KOPT-K1 (cell line): ENCODE data around the gene UNC79.
"Not testable (repeated sequence)": the region's sequence is repeated elsewhere in the genome, so short reads cannot be mapped to it uniquely, and the experiment has no call there.

Source experiments
- H3K27ac ChIP-seq: fragments of 200-600 bp; sonication (generic); 2 replicates; pipeline ENCODE4 v1.5.1; 2016; ENCODE audit warnings: antibody characterized with exemption, mild to moderate bottlenecking, low read depth, low read length; ENCODE audit not compliant: poor library complexity, severe bottlenecking
- H3K36me3 ChIP-seq: fragments of 200-600 bp; sonication (generic); 2 replicates; pipeline ENCODE4 v1.5.1; 2017; ENCODE audit warnings: antibody characterized with exemption, mild to moderate bottlenecking, low read length, moderate library complexity; ENCODE audit not compliant: insufficient read depth
- H3K9me3 ChIP-seq: fragments of 200-600 bp; sonication (generic); 2 replicates; pipeline ENCODE4 v1.5.1; 2017; ENCODE audit warnings: antibody characterized with exemption, low read length, mild to moderate bottlenecking; ENCODE audit not compliant: insufficient read depth, poor library complexity, severe bottlenecking

The UNC79 gene

GRCh38 chr14:93430315-93431035, at the start of gene UNC79:
UNC79 (plus strand) TSS chr14:93430939; CDS start chr14:93431030, 91 bp downstream.
- no peak within 1 kb of the TSS for H3K27ac ChIP-seq
- peaks cover 14% of the 10 kb centered on the region for H3K9me3 ChIP-seq
- H3K36me3 ChIP-seq: no peaks in the 10 kb centered on the region

DNA sequence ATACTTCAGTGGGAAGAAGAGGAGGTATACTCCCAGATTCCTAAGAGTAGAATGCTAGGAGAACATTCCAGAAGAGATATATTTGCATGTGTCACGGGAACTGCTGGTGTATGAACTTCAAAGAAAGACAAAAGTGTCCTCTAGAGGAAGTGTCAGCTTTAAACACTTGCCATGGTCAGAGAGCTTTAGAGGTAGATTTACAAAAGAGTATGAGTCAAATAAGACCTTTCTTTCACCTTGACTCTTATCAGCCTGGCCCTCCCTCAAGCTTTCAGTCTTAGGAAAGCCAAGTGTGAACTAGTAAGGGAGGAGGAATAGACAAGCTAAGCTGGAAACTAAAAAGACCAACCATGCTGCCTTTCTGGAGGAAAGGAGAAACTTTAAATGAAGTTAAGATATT, 49.1 kb upstream of the UNC79 start:
- Histone ChIP-seq H3K27ac (no peak overlapping the region), H3K9me3 (no peaks in the 10 kb centered on the region)

DNA sequence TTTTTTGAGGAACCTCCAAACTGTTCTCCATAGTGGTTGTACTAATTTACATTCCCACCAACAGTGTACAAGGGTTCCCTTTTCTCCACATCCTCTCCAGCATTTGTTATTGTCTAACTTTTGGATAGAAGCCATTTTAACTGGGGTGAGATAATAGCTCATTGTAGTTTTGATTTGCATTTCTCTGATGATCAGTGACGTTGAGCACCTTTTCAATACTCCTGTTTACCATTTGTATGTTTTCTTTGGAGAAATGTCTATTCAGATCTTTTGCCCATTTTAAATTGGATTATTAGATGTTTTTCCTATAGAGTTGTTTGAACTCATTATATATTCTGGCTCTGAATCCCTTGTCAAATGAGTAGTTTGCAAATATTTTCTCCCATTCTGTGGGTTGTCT, 46.5 kb upstream of the UNC79 start:
- not testable (repeated sequence) for H3K27ac ChIP-seq, H3K9me3 ChIP-seq, H3K36me3 ChIP-seq

More for the DNA sequence above, 49.1 kb upstream of the UNC79 start:
- no peaks in the 10 kb centered on the region for H3K36me3 ChIP-seq

- Histone ChIP-seq H3K36me3 (no peaks in the 10 kb centered on the region), H3K27ac (no peak overlapping the region), H3K9me3 (peaks cover 14% of the 10 kb centered on the region)
These were observed 35.5 kb upstream of the UNC79 start for GRCh38 chr14:93395231-93395630.

GRCh38 chr14:93396456-93396855, 34.3 kb upstream of the UNC79 start:
- Histone ChIP-seq H3K9me3 (peaks cover 14% of the 10 kb centered on the region), H3K36me3 (no peaks in the 10 kb centered on the region), H3K27ac (no peak overlapping the region)

DNA sequence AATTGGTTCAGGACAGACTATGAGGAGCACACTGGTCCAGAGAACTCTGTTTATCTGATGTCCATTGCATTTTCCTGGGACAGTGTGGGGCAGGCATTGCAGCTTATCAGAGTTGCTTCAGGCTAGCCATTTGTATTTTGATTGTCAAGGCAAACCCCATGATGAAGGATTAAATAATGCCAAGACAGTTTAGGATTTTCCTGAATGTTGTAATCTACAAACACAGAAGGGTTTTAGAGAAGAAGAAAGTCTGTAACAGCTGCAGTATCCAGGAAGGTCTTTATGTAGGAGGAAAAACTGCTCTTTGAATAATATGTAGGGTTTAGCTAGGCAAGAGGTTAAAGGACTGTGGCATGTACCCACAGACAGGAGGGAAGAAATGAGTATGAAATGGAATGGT, 32.2 kb upstream of the UNC79 start:
- Histone ChIP-seq H3K27ac (no peak overlapping the region), H3K36me3 (no peaks in the 10 kb centered on the region), H3K9me3 (peaks cover 14% of the 10 kb centered on the region)

DNA sequence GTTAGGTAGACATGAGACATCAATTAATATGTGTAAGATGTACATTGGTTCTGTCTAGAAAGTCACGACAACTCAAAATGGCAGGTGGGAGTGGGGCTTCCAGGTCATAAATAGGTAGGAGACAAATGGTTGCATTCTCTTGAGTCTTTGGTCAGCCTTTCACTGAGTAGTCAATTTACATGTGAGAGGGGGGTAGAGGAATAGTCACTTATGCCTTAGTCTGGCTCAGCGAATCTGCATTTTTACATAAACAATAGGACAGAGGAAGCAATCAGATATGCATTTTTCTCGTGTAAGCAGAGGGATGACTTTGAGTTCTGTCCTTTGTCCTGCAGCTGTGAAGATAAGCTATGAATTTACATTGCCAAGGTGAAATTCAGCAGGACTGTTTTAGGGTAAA, 27.8 kb upstream of the UNC79 start:
- Histone ChIP-seq H3K27ac (no peak overlapping the region), H3K9me3 (no peaks in the 10 kb centered on the region), H3K36me3 (no peaks in the 10 kb centered on the region)

- Histone ChIP-seq H3K36me3 (no peaks in the 10 kb centered on the region), H3K27ac (no peak overlapping the region), H3K9me3 (no peaks in the 10 kb centered on the region)
These were observed 20.7 kb upstream of the UNC79 start for GRCh38 chr14:93410021-93410420.

DNA sequence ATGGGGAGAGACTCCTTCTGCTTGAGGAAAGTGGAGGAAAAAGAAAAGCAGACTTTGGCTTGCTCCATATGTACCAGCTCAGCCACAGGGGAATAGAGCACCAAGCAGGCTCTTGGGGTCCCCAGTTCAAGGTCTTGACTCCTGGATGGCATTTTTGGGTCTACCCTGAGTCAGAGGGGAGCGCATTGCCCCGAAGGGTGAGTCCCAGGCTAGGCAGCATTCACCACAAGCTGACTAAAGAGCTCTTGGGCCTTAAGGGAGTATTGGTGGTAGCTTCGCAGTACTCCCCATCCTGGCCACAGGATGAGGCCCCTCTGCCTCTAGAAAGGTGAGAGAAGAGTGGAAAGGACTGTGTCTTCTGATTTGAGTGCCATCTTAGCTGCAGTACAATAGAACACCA, 19.8 kb upstream of the UNC79 start:
- no peak overlapping the region for H3K27ac ChIP-seq
- no peaks in the 10 kb centered on the region for H3K9me3 ChIP-seq
- no peaks in the 10 kb centered on the region for H3K36me3 ChIP-seq

DNA sequence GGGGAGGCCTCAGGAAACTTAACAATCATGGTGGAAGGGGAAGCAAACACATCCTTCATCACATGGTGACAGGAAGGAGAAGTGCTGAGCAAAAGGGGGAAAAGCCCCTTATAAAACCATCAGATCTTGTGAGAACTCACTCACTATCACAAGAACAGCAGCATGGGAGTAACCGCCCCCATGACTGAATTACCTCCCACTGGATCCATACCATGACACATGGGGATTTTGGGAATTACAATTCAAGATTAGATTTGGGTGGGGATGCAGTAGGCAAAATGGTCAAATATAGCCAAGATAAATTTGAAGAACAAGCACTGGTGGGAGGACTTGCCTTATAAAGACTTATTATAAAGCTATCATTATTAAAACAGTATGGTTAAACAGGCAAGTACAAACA, 5.6 kb upstream of the UNC79 start:
- not testable (repeated sequence) for H3K36me3 ChIP-seq, H3K9me3 ChIP-seq, H3K27ac ChIP-seq

- H3K9me3 ChIP-seq: peaks cover 14% of the 10 kb centered on the region
- no peaks in the 10 kb centered on the region for H3K36me3 ChIP-seq
- H3K27ac ChIP-seq: no peak overlapping the region
These were observed 4.0 kb upstream of the UNC79 start for GRCh38 chr14:93426750-93427149.

- no peaks in the 10 kb centered on the region for H3K36me3 ChIP-seq
- H3K9me3 ChIP-seq: peaks cover 14% of the 10 kb centered on the region
- H3K27ac ChIP-seq: no peak overlapping the region
These were observed 414 bp downstream of the UNC79 start for GRCh38 chr14:93431036-93431670.

- H3K27ac ChIP-seq: no peak overlapping the region
- H3K36me3 ChIP-seq: no peaks in the 10 kb centered on the region
- H3K9me3 ChIP-seq: no peaks in the 10 kb centered on the region
These were observed 23.5 kb downstream of the UNC79 start for GRCh38 chr14:93454224-93454623.

- H3K9me3 ChIP-seq: no peaks in the 10 kb centered on the region
- H3K27ac ChIP-seq: no peak overlapping the region
- no peaks in the 10 kb centered on the region for H3K36me3 ChIP-seq
These were observed 25.6 kb downstream of the UNC79 start for GRCh38 chr14:93456356-93456755.

DNA sequence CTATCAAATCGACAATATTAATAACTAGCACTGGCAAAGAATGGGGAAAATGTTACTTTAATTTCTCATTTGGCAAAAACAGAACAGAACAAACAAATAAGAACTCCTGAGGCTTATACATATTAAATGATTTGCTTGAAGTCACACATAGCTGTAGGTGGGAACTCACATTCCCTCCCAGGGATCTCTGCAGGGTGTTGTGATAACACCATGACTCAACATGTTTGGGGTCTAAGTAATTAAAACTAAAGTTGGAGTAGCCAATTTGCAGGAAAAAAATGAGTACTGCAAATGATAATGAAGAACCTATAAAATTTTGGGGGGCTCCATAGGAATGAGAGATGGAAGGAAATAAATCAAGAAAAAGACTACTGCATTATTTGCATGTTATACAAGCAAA, 27.5 kb downstream of the UNC79 start:
- no peaks in the 10 kb centered on the region for H3K36me3 ChIP-seq
- no peak overlapping the region for H3K27ac ChIP-seq
- no peaks in the 10 kb centered on the region for H3K9me3 ChIP-seq

GRCh38 chr14:93462479-93462878, 31.7 kb downstream of the UNC79 start:
- no peaks in the 10 kb centered on the region for H3K9me3 ChIP-seq
- H3K27ac ChIP-seq: no peak overlapping the region
- H3K36me3 ChIP-seq: no peaks in the 10 kb centered on the region
